Measurements from ENCODE around the gene CIRBP. TPM values are rescaled to one million over a fixed set of nuclear protein-coding genes. Genes with fewer than 3 reads are reported as not detected.

The CIRBP gene
- total and polyA plus RNA-seq, 4 donors, result 41.1 to 135 (median 96.9) TPM

GRCh38 chr19:1309977-1310852, 41.1 kb downstream of the CIRBP start:
- Histone ChIP-seq H3K4me3 (ENCODE audit: low read depth in 1 of 3, low read length in 3 of 3) (no peak overlapping the region), H3K27me3 (ENCODE audit: control insufficient read depth in 4 of 4, insufficient read depth in 4 of 4, low read length in 3 of 4) (no peaks in the 10 kb centered on the region), H3K27ac (ENCODE audit: low read depth in 1 of 2, low read length in 2 of 2) (no peak overlapping the region), H3K9ac (ENCODE audit: low read depth in 1 of 2, low read length in 2 of 2) (no peak overlapping the region), H3K36me3 (ENCODE audit: control insufficient read depth in 4 of 4, insufficient read depth in 3 of 4, low read depth in 1 of 4, low read length in 3 of 4) (no peaks in the 10 kb centered on the region), H3K9me3 (ENCODE audit: control insufficient read depth in 4 of 4, low read length in 3 of 4) (no peaks in the 10 kb centered on the region), H3K4me1 (ENCODE audit: control insufficient read depth in 4 of 4, insufficient read depth in 4 of 4, low read length in 3 of 4) (no peaks in the 10 kb centered on the region)
- 78% methylated on average over 28 of the region's 28 CpGs for WGBS
- TF ChIP-seq REST (IDR thresholded peaks at IDR 0.05) (no peak), JUND (IDR thresholded peaks at IDR 0.05) (no peak), MAX (IDR thresholded peaks at IDR 0.05) (no peak), CTCF (IDR thresholded peaks at IDR 0.05; ENCODE audit: low read depth, low read length, missing input control) (no peak), HNF4G (IDR thresholded peaks at IDR 0.05) (no peak), SP1 (IDR thresholded peaks at IDR 0.05) (no peak), ZBTB33 (IDR thresholded peaks at IDR 0.05) (no peak), TAF1 (conservative IDR thresholded peaks at IDR 0.05) (no peak), RXRA (IDR thresholded peaks at IDR 0.05) (no peak), EGR1 (IDR thresholded peaks at IDR 0.05; ENCODE audit: low read depth in 2 of 2) (no peak), NR2F2 (IDR thresholded peaks at IDR 0.05) (no peak), YY1 (IDR thresholded peaks at IDR 0.05) (no peak)
- DNase-seq (ENCODE audit: low spot score), result no peak

- DNase-seq (ENCODE audit: low spot score), result no peak
- no peaks in the 10 kb centered on the region for H3K36me3 ChIP-seq (ENCODE audit: control insufficient read depth in 4 of 4, insufficient read depth in 3 of 4, low read depth in 1 of 4, low read length in 3 of 4)
- no peak overlapping the region for H3K27ac ChIP-seq (ENCODE audit: low read depth in 1 of 2, low read length in 2 of 2)
- no peak overlapping the region for H3K4me3 ChIP-seq (ENCODE audit: low read depth in 1 of 3, low read length in 3 of 3)
- 90% methylated on average over 18 of the region's 18 CpGs for WGBS
- no peak for TF ChIP-seq TAF1 (conservative IDR thresholded peaks at IDR 0.05)
- H3K4me1 ChIP-seq (ENCODE audit: control insufficient read depth in 4 of 4, insufficient read depth in 4 of 4, low read length in 3 of 4), result peaks cover 0 to 4% (median 1%) of the 10 kb centered on the region in 4 donors
- H3K27me3 ChIP-seq (ENCODE audit: control insufficient read depth in 4 of 4, insufficient read depth in 4 of 4, low read length in 3 of 4), result no peaks in the 10 kb centered on the region
- H3K9ac ChIP-seq (ENCODE audit: low read depth in 1 of 2, low read length in 2 of 2), result no peak overlapping the region
- H3K9me3 ChIP-seq (ENCODE audit: control insufficient read depth in 4 of 4, low read length in 3 of 4), result no peaks in the 10 kb centered on the region
Observed at GRCh38 chr19:1310853-1311180, 41.7 kb downstream of the CIRBP start.

Measured in liver (tissue), 9 donors.